ENCODE data around the gene PDZD4.

Gene PDZD4

GRCh38 chrX:153804100-153804595 is 26.2 kb downstream of the PDZD4 start:
- H3K27me3 ChIP-seq (ENCODE audit: control insufficient read depth, insufficient read depth, low read length) = no peaks in the 10 kb centered on the region
- no peak overlapping the region for H3K4me2 ChIP-seq (ENCODE audit: low read length)
- H3K4me3 ChIP-seq (ENCODE audit: low read depth, low read length) = no peak overlapping the region
- H3K27ac ChIP-seq = no peak overlapping the region
- no peak overlapping the region for H3K9ac ChIP-seq
- no peaks in the 10 kb centered on the region for H3K36me3 ChIP-seq (ENCODE audit: control insufficient read depth, insufficient read depth, low read length)
- no peak for TF ChIP-seq CTCF (IDR thresholded peaks at IDR 0.05)
- H3K9me3 ChIP-seq (ENCODE audit: control insufficient read depth, low read length) = no peaks in the 10 kb centered on the region
- H3K79me2 ChIP-seq = no peaks in the 10 kb centered on the region
- H3K4me1 ChIP-seq = no peaks in the 10 kb centered on the region
- no peak overlapping the region for H2AFZ ChIP-seq

- H3K9me3 ChIP-seq (ENCODE audit: control insufficient read depth, low read length) = no peaks in the 10 kb centered on the region
- H3K4me3 ChIP-seq (ENCODE audit: low read depth, low read length) = no peak overlapping the region
- TF ChIP-seq CTCF (IDR thresholded peaks at IDR 0.05) = no peak
- no peak overlapping the region for H3K4me2 ChIP-seq (ENCODE audit: low read length)
- H3K36me3 ChIP-seq (ENCODE audit: control insufficient read depth, insufficient read depth, low read length) = no peaks in the 10 kb centered on the region
- no peak overlapping the region for H3K9ac ChIP-seq
- no peaks in the 10 kb centered on the region for H3K79me2 ChIP-seq
- H3K27me3 ChIP-seq (ENCODE audit: control insufficient read depth, insufficient read depth, low read length) = no peaks in the 10 kb centered on the region
- H3K27ac ChIP-seq = no peak overlapping the region
- H2AFZ ChIP-seq = no peak overlapping the region
- no peaks in the 10 kb centered on the region for H3K4me1 ChIP-seq
Observed at GRCh38 chrX:153803211-153804099, 26.9 kb downstream of the PDZD4 start.

GRCh38 chrX:153802513-153803045 is 27.8 kb downstream of the PDZD4 start:
- H3K9me3 ChIP-seq (ENCODE audit: control insufficient read depth, low read length) = no peaks in the 10 kb centered on the region
- no peaks in the 10 kb centered on the region for H3K4me1 ChIP-seq
- no peak overlapping the region for H2AFZ ChIP-seq
- H3K27me3 ChIP-seq (ENCODE audit: control insufficient read depth, insufficient read depth, low read length) = no peaks in the 10 kb centered on the region
- no peaks in the 10 kb centered on the region for H3K79me2 ChIP-seq
- H3K4me2 ChIP-seq (ENCODE audit: low read length) = no peak overlapping the region
- no peak overlapping the region for H3K27ac ChIP-seq
- H3K9ac ChIP-seq = no peak overlapping the region
- TF ChIP-seq CTCF (IDR thresholded peaks at IDR 0.05) = no peak
- H3K4me3 ChIP-seq (ENCODE audit: low read depth, low read length) = no peak overlapping the region
- H3K36me3 ChIP-seq (ENCODE audit: control insufficient read depth, insufficient read depth, low read length) = no peaks in the 10 kb centered on the region

GRCh38 chrX:153801669-153802068 is 28.7 kb downstream of the PDZD4 start:
- no peak overlapping the region for H3K9ac ChIP-seq
- H3K27me3 ChIP-seq (ENCODE audit: control insufficient read depth, insufficient read depth, low read length) = no peaks in the 10 kb centered on the region
- no peak for TF ChIP-seq CTCF (IDR thresholded peaks at IDR 0.05)
- H3K79me2 ChIP-seq = no peaks in the 10 kb centered on the region
- no peak overlapping the region for H3K27ac ChIP-seq
- no peaks in the 10 kb centered on the region for H3K9me3 ChIP-seq (ENCODE audit: control insufficient read depth, low read length)
- no peak overlapping the region for H3K4me3 ChIP-seq (ENCODE audit: low read depth, low read length)
- H3K36me3 ChIP-seq (ENCODE audit: control insufficient read depth, insufficient read depth, low read length) = no peaks in the 10 kb centered on the region
- H2AFZ ChIP-seq = no peak overlapping the region
- H3K4me2 ChIP-seq (ENCODE audit: low read length) = no peak overlapping the region
- H3K4me1 ChIP-seq = no peaks in the 10 kb centered on the region
